GM23338 (cell line): ENCODE data around the gene RAD18. TPM values are rescaled to one million over a fixed set of nuclear protein-coding genes. Genes with fewer than 3 reads are reported as not detected.

ENCODE experiments used
- ATAC-seq: fragments of 200-7000 bp; cut with Tn5 transposase; 3 replicates; pipeline ENCODE4 v1.9.1; 2020
- DNase-seq: peaks from one replicate; pipeline ENCODE4 v3.0.0-alpha.2; 2015; ENCODE audit warnings: low spot score
- H2AFZ ChIP-seq: fragments of 200-600 bp; sonication (generic); 2 replicates; pipeline ENCODE4 v1.8.0; 2016; ENCODE audit warnings: antibody characterized with exemption, mild to moderate bottlenecking, moderate library complexity
- H3F3A ChIP-seq: fragments of 200-600 bp; sonication (generic); replicated peaks from 2 replicates; pipeline ENCODE4 v1.8.0; 2017; ENCODE audit warnings: antibody characterized with exemption, mixed run types, low read depth
- H3K27ac ChIP-seq: fragments of 200-600 bp; sonication (generic); 2 replicates; pipeline ENCODE4 v1.6.1; 2016; ENCODE audit warnings: low read depth
- H3K27me3 ChIP-seq: fragments of 200-600 bp; sonication (generic); 2 replicates; pipeline ENCODE4 v1.8.0; 2016; ENCODE audit warnings: mild to moderate bottlenecking, mixed run types, moderate library complexity; ENCODE audit not compliant: insufficient read depth
- H3K36me3 ChIP-seq: fragments of 200-600 bp; sonication (generic); 2 replicates; pipeline ENCODE4 v1.8.0; 2016; ENCODE audit warnings: mild to moderate bottlenecking; ENCODE audit not compliant: insufficient read depth
- H3K4me1 ChIP-seq: fragments of 200-600 bp; sonication (generic); 2 replicates; pipeline ENCODE4 v1.8.0; 2016; ENCODE audit warnings: mild to moderate bottlenecking, moderate library complexity; ENCODE audit not compliant: insufficient read depth
- H3K4me2 ChIP-seq: fragments of 200-600 bp; sonication (generic); 2 replicates; pipeline ENCODE4 v1.7.1; 2017; ENCODE audit warnings: mixed run types
- H3K4me3 ChIP-seq: fragments of 200-600 bp; sonication (generic); 2 replicates; pipeline ENCODE4 v1.6.1; 2016; ENCODE audit warnings: mixed run types
- H3K79me2 ChIP-seq: fragments of 200-600 bp; sonication (generic); replicated peaks from 2 replicates; pipeline ENCODE4 v1.8.0; 2017; ENCODE audit warnings: mild to moderate bottlenecking; ENCODE audit not compliant: insufficient read depth
- H3K9me2 ChIP-seq: fragments of 200-600 bp; sonication (generic); 2 replicates; pipeline ENCODE4 v1.8.0; 2017; ENCODE audit not compliant: insufficient read depth
- H4K20me1 ChIP-seq: fragments of 200-600 bp; sonication (generic); replicated peaks from 2 replicates; pipeline ENCODE4 v1.8.0; 2017; ENCODE audit warnings: mild to moderate bottlenecking; ENCODE audit not compliant: insufficient read depth
- H3K27ac Mint-ChIP-seq: 2 replicates; pipeline ENCODE4 v1.8.0; 2020; ENCODE audit warnings: inconsistent platforms, mild to moderate bottlenecking, moderate library complexity, mixed read lengths
- H3K27me3 Mint-ChIP-seq: 3 replicates; pipeline ENCODE4 v1.8.0; 2022; ENCODE audit warnings: low read depth, mild to moderate bottlenecking, moderate library complexity, mixed read lengths, inconsistent platforms; ENCODE audit not compliant: insufficient read depth, poor library complexity
- H3K36me3 Mint-ChIP-seq: 3 replicates; pipeline ENCODE4 v1.8.0; 2021; ENCODE audit warnings: low read depth, mild to moderate bottlenecking, inconsistent platforms, moderate library complexity, mixed read lengths
- H3K4me1 Mint-ChIP-seq: 3 replicates; pipeline ENCODE4 v1.8.0; 2020; ENCODE audit warnings: mild to moderate bottlenecking, inconsistent platforms, mixed read lengths
- H3K4me3 Mint-ChIP-seq: 3 replicates; pipeline ENCODE4 v1.8.0; 2021; ENCODE audit warnings: moderate library complexity, mild to moderate bottlenecking, inconsistent platforms, mixed read lengths
- H3K9me3 Mint-ChIP-seq: 3 replicates; pipeline ENCODE4 v1.8.0; 2020; ENCODE audit warnings: moderate library complexity, mild to moderate bottlenecking, inconsistent platforms, mixed read lengths
- CREB1 ChIP-seq: fragments of 250-450 bp; sonication (Bioruptor Pico); IDR thresholded peaks from 2 replicates; pipeline ENCODE4 v1.5.0; 2020; ENCODE audit warnings: low read depth, mild to moderate bottlenecking, moderate library complexity
- EZH2 ChIP-seq: fragments of 200-600 bp; sonication (generic); IDR thresholded peaks from one replicate; pipeline ENCODE4 v1.8.0; 2017; ENCODE audit warnings: antibody characterized with exemption, mild to moderate bottlenecking, low read depth; ENCODE audit not compliant: unreplicated experiment
- EZH2phosphoT487 ChIP-seq: fragments of 200-600 bp; sonication (generic); IDR thresholded peaks from one replicate; pipeline ENCODE4 v1.8.1; 2018; ENCODE audit warnings: antibody characterized with exemption; ENCODE audit not compliant: unreplicated experiment
- JUNB ChIP-seq: IDR thresholded peaks from one replicate; pipeline ENCODE4 v1.6.1; 2016; ENCODE audit warnings: antibody characterized with exemption; ENCODE audit not compliant: unreplicated experiment
- STAT1 ChIP-seq: IDR thresholded peaks from one replicate; pipeline ENCODE4 v1.6.1; 2016; ENCODE audit warnings: antibody characterized with exemption; ENCODE audit not compliant: unreplicated experiment
- polyA plus RNA-seq: library from polyadenylated mRNA; unstranded; fragments of >200 nt; fragmentation: Nextera tagmentation; extraction: Ambion mirVana; gene quantifications from 2 replicates; pipeline ENCODE4 v1.2.1, GENCODE V29; 2016
- total RNA-seq: library from RNA; depleted of rRNA; stranded (reverse); fragments of >200 nt; shearing (Covaris generic); gene quantifications from 2 replicates; pipeline ENCODE4 v1.2.3, GENCODE V29; 2014
- TF ChIP-seq, protein P1 (sequence below): fragments of 250-450 bp; sonication (Bioruptor Pico); IDR thresholded peaks from 2 replicates; pipeline ENCODE4 v1.5.0; 2020; ENCODE audit warnings: mild to moderate bottlenecking, moderate library complexity
- TF ChIP-seq, protein P2 (sequence below), 2 experiments: fragments of 200-600 bp in 1 of 2; sonication (generic) in 1 of 2; conservative IDR thresholded peaks; 2 replicates each; pipeline versions ENCODE4 v1.5.1 to v1.6.1; 2016 to 2017; ENCODE audit warnings: antibody characterized with exemption in 2 of 2, low read depth in 2 of 2, mild to moderate bottlenecking in 2 of 2, moderate library complexity in 1 of 2

RAD18 gene
- total and polyA plus RNA-seq, 2 experiments from 2014 or later: 25.4 to 40.1 TPM

DNA sequence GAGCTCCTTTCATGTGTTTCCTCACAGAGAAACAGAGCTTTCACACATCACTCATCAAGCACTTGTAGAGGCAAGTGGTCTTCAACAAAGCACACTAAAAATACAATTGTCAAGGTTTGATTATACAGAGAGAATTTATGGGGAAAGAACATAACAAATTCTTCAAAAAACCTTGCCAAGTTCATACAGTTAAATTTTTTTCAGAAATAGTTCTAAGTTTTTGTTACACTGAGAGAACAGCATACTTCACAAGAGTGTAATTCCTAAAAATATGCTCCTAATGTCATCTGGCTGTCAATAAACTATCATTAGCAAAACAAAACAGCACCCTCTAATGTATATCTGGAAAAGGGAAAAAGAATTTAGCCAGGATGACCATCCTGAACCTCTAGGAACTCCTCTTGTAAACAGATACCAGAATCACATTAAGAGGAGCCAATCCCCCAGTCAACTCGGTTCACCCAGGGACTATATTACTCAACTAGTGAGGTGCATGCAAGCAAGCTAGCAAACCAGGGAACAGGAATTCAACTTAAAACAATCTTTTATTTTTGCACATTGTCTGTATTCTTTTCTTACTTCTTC is 63.3 kb downstream of the RAD18 start (continued):
- TF ChIP-seq, protein P1, sequence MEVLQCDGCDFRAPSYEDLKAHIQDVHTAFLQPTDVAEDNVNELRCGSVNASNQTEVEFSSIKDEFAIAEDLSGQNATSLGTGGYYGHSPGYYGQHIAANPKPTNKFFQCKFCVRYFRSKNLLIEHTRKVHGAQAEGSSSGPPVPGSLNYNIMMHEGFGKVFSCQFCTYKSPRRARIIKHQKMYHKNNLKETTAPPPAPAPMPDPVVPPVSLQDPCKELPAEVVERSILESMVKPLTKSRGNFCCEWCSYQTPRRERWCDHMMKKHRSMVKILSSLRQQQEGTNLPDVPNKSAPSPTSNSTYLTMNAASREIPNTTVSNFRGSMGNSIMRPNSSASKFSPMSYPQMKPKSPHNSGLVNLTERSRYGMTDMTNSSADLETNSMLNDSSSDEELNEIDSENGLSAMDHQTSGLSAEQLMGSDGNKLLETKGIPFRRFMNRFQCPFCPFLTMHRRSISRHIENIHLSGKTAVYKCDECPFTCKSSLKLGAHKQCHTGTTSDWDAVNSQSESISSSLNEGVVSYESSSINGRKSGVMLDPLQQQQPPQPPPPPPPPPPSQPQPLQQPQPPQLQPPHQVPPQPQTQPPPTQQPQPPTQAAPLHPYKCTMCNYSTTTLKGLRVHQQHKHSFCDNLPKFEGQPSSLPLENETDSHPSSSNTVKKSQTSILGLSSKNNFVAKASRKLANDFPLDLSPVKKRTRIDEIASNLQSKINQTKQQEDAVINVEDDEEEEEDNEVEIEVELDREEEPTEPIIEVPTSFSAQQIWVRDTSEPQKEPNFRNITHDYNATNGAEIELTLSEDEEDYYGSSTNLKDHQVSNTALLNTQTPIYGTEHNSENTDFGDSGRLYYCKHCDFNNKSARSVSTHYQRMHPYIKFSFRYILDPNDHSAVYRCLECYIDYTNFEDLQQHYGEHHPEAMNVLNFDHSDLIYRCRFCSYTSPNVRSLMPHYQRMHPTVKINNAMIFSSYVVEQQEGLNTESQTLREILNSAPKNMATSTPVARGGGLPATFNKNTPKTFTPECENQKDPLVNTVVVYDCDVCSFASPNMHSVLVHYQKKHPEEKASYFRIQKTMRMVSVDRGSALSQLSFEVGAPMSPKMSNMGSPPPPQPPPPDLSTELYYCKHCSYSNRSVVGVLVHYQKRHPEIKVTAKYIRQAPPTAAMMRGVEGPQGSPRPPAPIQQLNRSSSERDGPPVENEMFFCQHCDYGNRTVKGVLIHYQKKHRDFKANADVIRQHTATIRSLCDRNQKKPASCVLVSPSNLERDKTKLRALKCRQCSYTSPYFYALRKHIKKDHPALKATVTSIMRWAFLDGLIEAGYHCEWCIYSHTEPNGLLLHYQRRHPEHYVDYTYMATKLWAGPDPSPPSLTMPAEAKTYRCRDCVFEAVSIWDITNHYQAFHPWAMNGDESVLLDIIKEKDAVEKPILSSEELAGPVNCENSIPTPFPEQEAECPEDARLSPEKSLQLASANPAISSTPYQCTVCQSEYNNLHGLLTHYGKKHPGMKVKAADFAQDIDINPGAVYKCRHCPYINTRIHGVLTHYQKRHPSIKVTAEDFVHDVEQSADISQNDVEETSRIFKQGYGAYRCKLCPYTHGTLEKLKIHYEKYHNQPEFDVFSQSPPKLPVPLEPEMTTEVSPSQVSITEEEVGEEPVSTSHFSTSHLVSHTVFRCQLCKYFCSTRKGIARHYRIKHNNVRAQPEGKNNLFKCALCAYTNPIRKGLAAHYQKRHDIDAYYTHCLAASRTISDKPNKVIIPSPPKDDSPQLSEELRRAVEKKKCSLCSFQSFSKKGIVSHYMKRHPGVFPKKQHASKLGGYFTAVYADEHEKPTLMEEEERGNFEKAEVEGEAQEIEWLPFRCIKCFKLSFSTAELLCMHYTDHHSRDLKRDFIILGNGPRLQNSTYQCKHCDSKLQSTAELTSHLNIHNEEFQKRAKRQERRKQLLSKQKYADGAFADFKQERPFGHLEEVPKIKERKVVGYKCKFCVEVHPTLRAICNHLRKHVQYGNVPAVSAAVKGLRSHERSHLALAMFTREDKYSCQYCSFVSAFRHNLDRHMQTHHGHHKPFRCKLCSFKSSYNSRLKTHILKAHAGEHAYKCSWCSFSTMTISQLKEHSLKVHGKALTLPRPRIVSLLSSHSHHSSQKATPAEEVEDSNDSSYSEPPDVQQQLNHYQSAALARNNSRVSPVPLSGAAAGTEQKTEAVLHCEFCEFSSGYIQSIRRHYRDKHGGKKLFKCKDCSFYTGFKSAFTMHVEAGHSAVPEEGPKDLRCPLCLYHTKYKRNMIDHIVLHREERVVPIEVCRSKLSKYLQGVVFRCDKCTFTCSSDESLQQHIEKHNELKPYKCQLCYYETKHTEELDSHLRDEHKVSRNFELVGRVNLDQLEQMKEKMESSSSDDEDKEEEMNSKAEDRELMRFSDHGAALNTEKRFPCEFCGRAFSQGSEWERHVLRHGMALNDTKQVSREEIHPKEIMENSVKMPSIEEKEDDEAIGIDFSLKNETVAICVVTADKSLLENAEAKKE (CRISPR knock-in tag): no peak
- TF ChIP-seq JUNB: no peak

DNA sequence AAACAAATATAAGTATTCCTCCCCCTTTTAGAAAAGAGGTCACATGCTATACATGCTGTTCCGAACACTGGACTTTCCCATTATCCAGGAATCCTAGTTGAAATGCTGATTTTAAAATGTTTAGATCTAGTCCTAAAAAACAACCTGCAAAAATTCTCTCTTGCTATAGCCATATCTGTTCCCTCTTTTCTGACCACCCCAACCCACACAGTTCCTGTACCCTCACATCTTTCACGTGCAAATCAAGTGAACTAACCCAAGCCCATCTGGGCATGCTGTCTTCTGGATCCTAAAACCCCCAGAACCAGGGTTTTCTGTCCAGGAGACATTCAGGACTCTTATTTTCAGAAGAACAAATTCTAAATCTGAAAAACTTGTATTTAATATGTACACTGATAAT is 67.4 kb downstream of the RAD18 start:
- no peaks in the 10 kb centered on the region for H3K27me3 Mint-ChIP-seq
- H3K27ac Mint-ChIP-seq: peak overlapping the region; percentile 3; the same call in 1 of the 2 replicates
- H3K36me3 Mint-ChIP-seq: peaks cover 10% of the 10 kb centered on the region; the same call in 2 of the 3 replicates
- Histone ChIP-seq H3K36me3 (peaks cover 3% of the 10 kb centered on the region; the same call in 1 of the 2 replicates), H3F3A (no peaks in the 10 kb centered on the region), H3K9me2 (no peaks in the 10 kb centered on the region), H3K4me3 (no peak overlapping the region), H3K79me2 (no peaks in the 10 kb centered on the region), H3K4me2 (no peak overlapping the region), H3K27me3 (no peaks in the 10 kb centered on the region), H3K4me1 (peaks cover 9% of the 10 kb centered on the region; the same call in 1 of the 2 replicates), H2AFZ (no peak overlapping the region), H3K27ac (no peak overlapping the region), H4K20me1 (no peaks in the 10 kb centered on the region; the same call in 1 of the 2 replicates)
- H3K4me3 Mint-ChIP-seq: no peak overlapping the region
- DNase-seq: no peak
- no peaks in the 10 kb centered on the region for H3K9me3 Mint-ChIP-seq
- H3K4me1 Mint-ChIP-seq: peaks cover 15% of the 10 kb centered on the region; the same call in 2 of the 3 replicates
- no peak for ATAC-seq
- TF ChIP-seq, protein P1 (CRISPR knock-in tag): no peak
- no peak for TF ChIP-seq EZH2phosphoT487
- TF ChIP-seq, protein P2, sequence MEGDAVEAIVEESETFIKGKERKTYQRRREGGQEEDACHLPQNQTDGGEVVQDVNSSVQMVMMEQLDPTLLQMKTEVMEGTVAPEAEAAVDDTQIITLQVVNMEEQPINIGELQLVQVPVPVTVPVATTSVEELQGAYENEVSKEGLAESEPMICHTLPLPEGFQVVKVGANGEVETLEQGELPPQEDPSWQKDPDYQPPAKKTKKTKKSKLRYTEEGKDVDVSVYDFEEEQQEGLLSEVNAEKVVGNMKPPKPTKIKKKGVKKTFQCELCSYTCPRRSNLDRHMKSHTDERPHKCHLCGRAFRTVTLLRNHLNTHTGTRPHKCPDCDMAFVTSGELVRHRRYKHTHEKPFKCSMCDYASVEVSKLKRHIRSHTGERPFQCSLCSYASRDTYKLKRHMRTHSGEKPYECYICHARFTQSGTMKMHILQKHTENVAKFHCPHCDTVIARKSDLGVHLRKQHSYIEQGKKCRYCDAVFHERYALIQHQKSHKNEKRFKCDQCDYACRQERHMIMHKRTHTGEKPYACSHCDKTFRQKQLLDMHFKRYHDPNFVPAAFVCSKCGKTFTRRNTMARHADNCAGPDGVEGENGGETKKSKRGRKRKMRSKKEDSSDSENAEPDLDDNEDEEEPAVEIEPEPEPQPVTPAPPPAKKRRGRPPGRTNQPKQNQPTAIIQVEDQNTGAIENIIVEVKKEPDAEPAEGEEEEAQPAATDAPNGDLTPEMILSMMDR (conservative IDR thresholded peaks at IDR 0.05; ENCODE audit: low read depth in 2 of 2): no peak
- TF ChIP-seq EZH2: no peak
- no peak for TF ChIP-seq STAT1
- TF ChIP-seq CREB1 (CRISPR knock-in tag): no peak
